Mononuclear cell (primary cell): ENCODE measurements around the gene VWA3B. TPM values are rescaled to one million over a fixed set of nuclear protein-coding genes. Genes with fewer than 3 reads are reported as not detected.
"Not testable (repeated sequence)": the region's sequence is repeated elsewhere in the genome, so short reads cannot be mapped to it uniquely, and the experiment has no call there.

Source experiments
- H3K27me3 ChIP-seq: 2 replicates; pipeline ENCODE4 v1.6.0; 2011; ENCODE audit warnings: low read length, control low read depth; ENCODE audit not compliant: insufficient read depth
- H3K4me1 ChIP-seq: 2 replicates; pipeline ENCODE4 v1.5.1; 2011; ENCODE audit warnings: mild to moderate bottlenecking, low read length, control low read depth; ENCODE audit not compliant: insufficient read depth
- H3K4me3 ChIP-seq: 2 replicates; pipeline ENCODE4 v1.5.1; 2011; ENCODE audit warnings: mild to moderate bottlenecking, low read length, moderate library complexity
- H3K9me3 ChIP-seq: 2 replicates; pipeline ENCODE4 v1.5.1; 2011; ENCODE audit warnings: low read depth, mild to moderate bottlenecking, control low read depth, low read length
- total RNA-seq: library from RNA; depleted of rRNA; stranded (reverse); fragments of >200 nt; gene quantifications from one replicate; pipeline ENCODE4 v1.2.3, GENCODE V29; 2012

Gene VWA3B
- total RNA-seq, 1 donor = not detected

GRCh38 chr2:98258906-98259305, 171.9 kb downstream of the VWA3B start:
- Histone ChIP-seq H3K27me3 (peaks cover 28% of the 10 kb centered on the region), H3K9me3 (peaks cover 27% of the 10 kb centered on the region), H3K4me1 (no peaks in the 10 kb centered on the region), H3K4me3 (no peak overlapping the region)

- H3K4me3 ChIP-seq = no peak overlapping the region
- peaks cover 30% of the 10 kb centered on the region for H3K27me3 ChIP-seq
- peaks cover 35% of the 10 kb centered on the region for H3K9me3 ChIP-seq
- H3K4me1 ChIP-seq = no peaks in the 10 kb centered on the region
Measured at GRCh38 chr2:98263362-98263761, 176.4 kb downstream of the VWA3B start.

GRCh38 chr2:98268225-98268624, 181.3 kb downstream of the VWA3B start:
- not testable (repeated sequence) for H3K4me1 ChIP-seq
- Histone ChIP-seq H3K9me3 (peaks cover 15% of the 10 kb centered on the region), H3K27me3 (peaks cover 12% of the 10 kb centered on the region)

GRCh38 chr2:98269274-98269673, 182.3 kb downstream of the VWA3B start:
- Histone ChIP-seq H3K4me3 (no peak overlapping the region), H3K9me3 (peaks cover 5% of the 10 kb centered on the region), H3K27me3 (peaks cover 9% of the 10 kb centered on the region), H3K4me1 (no peaks in the 10 kb centered on the region)

More at GRCh38 chr2:98268225-98268624, 181.3 kb downstream of the VWA3B start:
- not testable (repeated sequence) for H3K4me3 ChIP-seq

DNA sequence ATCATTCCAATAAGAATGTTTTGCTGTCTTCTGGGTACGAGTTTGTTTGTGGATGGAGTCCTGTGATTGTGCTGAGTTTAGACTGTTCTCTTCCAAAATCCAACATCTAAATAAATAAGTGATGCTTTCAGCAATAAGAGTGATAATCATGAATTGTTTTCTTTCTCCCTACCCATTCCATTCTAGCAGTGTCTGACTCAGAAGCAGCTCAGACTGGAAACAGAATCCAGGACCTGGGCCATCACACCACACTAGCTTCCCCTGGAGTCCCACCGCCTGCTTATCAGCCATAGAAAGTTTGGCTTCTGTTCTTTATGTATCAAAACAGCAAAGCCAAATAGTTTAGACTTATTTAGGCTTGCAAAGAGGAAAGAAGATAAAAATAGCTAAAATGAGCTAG, 182.9 kb downstream of the VWA3B start:
- no peak overlapping the region for H3K4me3 ChIP-seq
- H3K27me3 ChIP-seq = peaks cover 6% of the 10 kb centered on the region
- no peaks in the 10 kb centered on the region for H3K4me1 ChIP-seq
- H3K9me3 ChIP-seq = no peaks in the 10 kb centered on the region

DNA sequence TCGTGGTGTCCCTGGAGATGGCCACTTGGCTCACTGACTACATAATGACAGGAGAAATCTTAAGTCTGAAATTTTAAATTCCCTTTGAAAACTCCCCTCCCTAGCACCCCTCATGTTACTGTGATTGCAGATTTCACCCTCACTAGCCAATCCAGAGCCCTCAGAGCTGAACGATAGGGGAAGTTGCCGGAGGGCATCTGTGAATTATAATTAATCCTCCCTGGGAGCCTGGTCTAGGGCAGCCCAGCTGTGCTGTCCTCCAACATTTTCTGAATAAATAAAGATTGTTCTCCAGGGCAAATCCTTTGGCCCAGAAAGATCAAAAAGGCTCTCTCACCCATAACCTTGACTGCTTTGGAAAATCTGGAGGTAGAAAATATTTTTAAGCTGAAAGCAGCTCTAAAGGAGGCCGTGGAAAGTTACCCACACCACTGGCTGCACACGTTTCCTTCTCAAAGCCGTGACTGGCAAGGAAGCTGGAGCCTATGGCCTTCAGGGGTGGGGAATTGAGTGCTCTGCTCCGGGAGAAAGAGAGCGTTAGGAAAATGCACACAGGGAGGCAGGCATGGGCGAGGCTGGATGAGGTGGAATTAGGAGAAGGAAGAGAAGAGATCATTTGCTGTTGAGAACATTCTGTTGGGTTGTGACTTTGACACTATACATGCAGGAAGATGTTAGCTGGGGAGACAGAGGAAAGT, 190.3 kb downstream of the VWA3B start:
- no peak overlapping the region for H3K4me3 ChIP-seq
- no peaks in the 10 kb centered on the region for H3K9me3 ChIP-seq
- no peaks in the 10 kb centered on the region for H3K4me1 ChIP-seq
- no peaks in the 10 kb centered on the region for H3K27me3 ChIP-seq

DNA sequence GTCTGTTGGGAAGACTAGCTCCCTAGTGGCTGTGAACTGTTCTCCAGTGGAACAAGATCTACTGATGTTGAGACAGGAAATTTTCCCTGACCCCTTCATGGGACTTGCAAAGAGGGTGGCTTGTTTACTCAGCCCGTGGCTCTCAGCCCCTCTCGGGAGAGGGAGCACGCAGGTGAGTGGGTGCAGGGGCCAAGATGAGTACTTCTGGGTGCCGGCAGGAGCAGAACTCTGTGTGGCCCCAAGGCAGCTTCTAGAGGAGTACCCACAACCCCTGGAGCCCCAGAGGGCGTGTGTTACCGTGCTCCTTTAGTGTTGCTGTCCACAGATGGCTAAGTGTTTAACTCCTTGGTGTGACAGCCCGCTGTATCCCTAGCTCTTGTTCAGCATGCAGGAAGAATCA, 191.1 kb downstream of the VWA3B start:
- Histone ChIP-seq H3K4me3 (no peak overlapping the region), H3K9me3 (no peaks in the 10 kb centered on the region), H3K4me1 (no peaks in the 10 kb centered on the region), H3K27me3 (no peaks in the 10 kb centered on the region)

- Histone ChIP-seq H3K27me3 (no peaks in the 10 kb centered on the region), H3K4me3 (no peak overlapping the region), H3K4me1 (no peaks in the 10 kb centered on the region), H3K9me3 (no peaks in the 10 kb centered on the region)
Measured at GRCh38 chr2:98280376-98281102, 193.6 kb downstream of the VWA3B start.

GRCh38 chr2:98281607-98282006, 194.6 kb downstream of the VWA3B start:
- H3K9me3 ChIP-seq = peaks cover 1% of the 10 kb centered on the region
- H3K4me1 ChIP-seq = no peaks in the 10 kb centered on the region
- H3K27me3 ChIP-seq = peaks cover 7% of the 10 kb centered on the region
- H3K4me3 ChIP-seq = no peak overlapping the region

DNA sequence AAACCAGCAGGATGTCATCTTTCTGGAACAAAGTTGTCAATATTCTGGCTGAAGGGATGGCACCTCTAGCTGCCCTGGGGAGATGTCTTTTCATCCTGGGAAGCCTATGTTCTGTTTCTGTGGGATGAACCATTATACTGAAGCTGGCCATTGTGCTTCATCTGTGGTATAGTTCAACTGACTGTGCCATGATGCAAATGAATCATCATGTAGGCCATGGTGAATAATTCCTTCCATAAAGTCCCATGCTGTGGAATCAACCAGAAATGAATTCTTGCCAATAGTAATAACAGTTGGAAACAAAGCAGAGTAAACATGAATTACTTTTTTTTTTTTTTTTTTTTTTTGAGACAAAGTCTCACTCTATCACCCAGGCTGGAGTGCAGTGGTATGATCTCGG, 195.1 kb downstream of the VWA3B start:
- H3K4me3 ChIP-seq = no peak overlapping the region
- peaks cover 12% of the 10 kb centered on the region for H3K27me3 ChIP-seq
- peaks cover 6% of the 10 kb centered on the region for H3K9me3 ChIP-seq
- no peaks in the 10 kb centered on the region for H3K4me1 ChIP-seq

- Histone ChIP-seq H3K27me3 (peaks cover 12% of the 10 kb centered on the region), H3K4me1 (no peaks in the 10 kb centered on the region), H3K4me3 (no peak overlapping the region), H3K9me3 (peaks cover 19% of the 10 kb centered on the region)
Measured at GRCh38 chr2:98293030-98293429, 206.1 kb downstream of the VWA3B start.

DNA sequence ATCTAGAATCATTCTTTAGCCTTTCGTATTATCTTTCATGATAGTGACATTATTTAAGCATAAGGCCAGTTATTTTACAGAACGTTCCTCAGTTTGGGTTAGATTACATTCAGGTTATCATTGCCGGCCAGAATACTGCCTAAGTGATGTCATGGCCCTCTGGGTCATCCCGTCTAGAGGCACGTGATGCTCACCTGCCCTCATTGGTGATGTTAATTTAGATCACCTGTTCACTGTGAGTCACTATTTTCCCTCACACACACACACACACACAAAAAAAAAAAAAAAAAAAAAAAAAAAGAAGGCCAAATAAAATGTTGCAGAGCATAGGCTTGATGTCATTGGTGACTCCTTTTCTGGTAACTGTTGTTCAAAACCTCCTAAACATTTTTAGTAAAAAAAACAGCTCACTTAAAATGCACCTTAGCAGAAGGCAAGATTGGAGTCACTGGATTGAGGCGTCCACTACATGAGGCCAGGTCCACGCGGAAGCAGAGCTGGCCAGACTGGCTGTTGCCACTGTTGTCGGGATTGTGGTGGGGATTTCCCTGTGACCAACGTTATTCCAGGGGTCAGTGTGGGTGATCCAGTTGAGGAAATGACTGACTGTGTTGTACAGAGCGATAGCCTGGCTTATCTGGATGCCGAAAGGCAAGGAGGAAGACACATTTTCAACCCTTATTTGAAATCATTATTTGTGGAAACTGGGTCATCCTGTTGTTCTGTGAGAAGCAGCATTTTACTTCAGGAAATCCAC, 207.1 kb downstream of the VWA3B start:
- H3K9me3 ChIP-seq = peaks cover 15% of the 10 kb centered on the region
- H3K4me1 ChIP-seq = no peaks in the 10 kb centered on the region
- H3K27me3 ChIP-seq = peaks cover 11% of the 10 kb centered on the region
- no peak overlapping the region for H3K4me3 ChIP-seq

GRCh38 chr2:98294711-98295110, 207.7 kb downstream of the VWA3B start:
- H3K27me3 ChIP-seq = peaks cover 5% of the 10 kb centered on the region
- no peaks in the 10 kb centered on the region for H3K4me1 ChIP-seq
- peaks cover 9% of the 10 kb centered on the region for H3K9me3 ChIP-seq
- no peak overlapping the region for H3K4me3 ChIP-seq

DNA sequence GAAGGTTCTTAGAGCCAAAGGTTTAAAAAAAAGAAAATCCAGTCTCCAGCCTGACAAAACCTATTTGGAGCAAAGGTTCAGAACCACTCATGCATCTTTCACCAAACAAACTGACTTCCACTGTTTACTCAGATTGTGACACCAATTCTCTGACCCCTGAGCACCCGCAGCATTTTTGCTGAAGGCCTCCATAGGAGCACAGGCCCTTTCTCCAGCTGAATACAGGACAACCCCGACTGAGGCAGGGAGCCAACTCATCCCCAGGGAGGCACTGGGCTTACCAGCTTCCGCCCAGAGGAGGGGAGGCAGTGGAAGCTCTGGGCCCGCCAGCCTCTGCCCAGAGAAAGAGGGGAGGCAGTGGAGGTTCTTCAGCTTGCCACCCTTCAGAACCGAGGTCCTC, 208.3 kb downstream of the VWA3B start:
- H3K9me3 ChIP-seq = peaks cover 3% of the 10 kb centered on the region
- no peaks in the 10 kb centered on the region for H3K4me1 ChIP-seq
- H3K4me3 ChIP-seq = no peak overlapping the region
- H3K27me3 ChIP-seq = peaks cover 1% of the 10 kb centered on the region

- H3K4me1 ChIP-seq = no peaks in the 10 kb centered on the region
- no peaks in the 10 kb centered on the region for H3K27me3 ChIP-seq
- H3K9me3 ChIP-seq = no peaks in the 10 kb centered on the region
- H3K4me3 ChIP-seq = no peak overlapping the region
Measured at GRCh38 chr2:98295721-98296414, 208.9 kb downstream of the VWA3B start.
